Measurements from ENCODE around the gene CHMP4A. TPM values are rescaled to one million over a fixed set of nuclear protein-coding genes. Genes with fewer than 3 reads are reported as not detected.

Gene CHMP4A
- total and polyA plus RNA-seq, 9 of the 15 experiments (the other 6 are each of a cell fraction or from before 2014, with no cell fraction given), result 28.8 to 104 (median 52.7) TPM

DNA sequence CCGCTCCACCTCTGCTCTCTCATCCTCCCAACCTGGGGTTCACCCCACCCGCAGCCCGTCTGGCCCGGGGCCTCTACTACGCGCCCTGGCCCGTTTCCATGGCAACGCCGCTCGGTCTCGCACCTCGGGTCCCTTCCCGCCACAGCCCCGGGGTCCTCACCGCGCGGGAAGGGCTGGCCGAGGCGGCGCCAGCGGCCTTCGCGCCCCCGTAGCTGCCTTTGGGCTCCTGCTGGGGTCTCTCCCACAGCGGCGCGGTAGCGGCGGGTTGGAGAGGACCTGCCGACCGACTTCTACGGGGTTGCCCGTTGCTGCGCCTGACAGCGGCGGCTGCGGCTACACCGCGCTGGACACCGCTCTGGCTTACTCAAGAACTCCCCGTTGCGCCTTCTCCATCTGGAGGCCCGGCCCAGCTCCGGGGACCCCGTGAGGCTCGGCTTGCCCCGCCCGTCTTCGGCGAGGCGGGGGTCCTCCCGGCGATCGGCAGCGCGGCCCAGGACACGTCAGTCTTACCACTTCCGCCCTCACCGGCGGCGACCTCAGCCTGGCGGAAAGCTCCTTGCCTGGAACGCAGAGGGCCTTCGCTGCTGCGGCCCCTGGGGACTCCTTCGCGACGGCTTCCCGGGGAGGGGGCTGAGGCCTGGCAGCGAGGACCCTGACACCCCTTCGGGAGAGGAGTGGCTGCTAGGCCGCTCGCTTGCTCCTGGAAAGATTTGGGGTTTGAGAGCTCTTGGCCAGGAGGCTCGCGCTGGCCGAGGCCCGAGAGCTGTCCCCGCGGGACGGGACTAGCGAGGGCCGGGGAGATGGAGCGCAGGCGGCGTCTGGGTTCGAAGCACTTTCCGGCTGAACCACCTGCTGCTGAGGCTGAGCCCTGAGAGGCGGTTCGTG lies 17.9 kb downstream of the CHMP4A start, which contains the start of gene TM9SF1 (continued):
- TF ChIP-seq, protein P1, sequence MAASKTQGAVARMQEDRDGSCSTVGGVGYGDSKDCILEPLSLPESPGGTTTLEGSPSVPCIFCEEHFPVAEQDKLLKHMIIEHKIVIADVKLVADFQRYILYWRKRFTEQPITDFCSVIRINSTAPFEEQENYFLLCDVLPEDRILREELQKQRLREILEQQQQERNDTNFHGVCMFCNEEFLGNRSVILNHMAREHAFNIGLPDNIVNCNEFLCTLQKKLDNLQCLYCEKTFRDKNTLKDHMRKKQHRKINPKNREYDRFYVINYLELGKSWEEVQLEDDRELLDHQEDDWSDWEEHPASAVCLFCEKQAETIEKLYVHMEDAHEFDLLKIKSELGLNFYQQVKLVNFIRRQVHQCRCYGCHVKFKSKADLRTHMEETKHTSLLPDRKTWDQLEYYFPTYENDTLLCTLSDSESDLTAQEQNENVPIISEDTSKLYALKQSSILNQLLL (CRISPR knock-in tag; IDR thresholded peaks at IDR 0.05; ENCODE audit: borderline replicate concordance), result no peak
- TF ChIP-seq NFATC3 (IDR thresholded peaks at IDR 0.05) (no peak), ZFPM2 (CRISPR knock-in tag; IDR thresholded peaks at IDR 0.05) (no peak), TCFL5 (CRISPR knock-in tag; conservative IDR thresholded peaks at IDR 0.05) (no peak), HMG20B (CRISPR knock-in tag; IDR thresholded peaks at IDR 0.05) (no peak), ZNF57 (CRISPR knock-in tag; IDR thresholded peaks at IDR 0.05) (0 out of 2 replicates have a peak, but pooled peaks have one; percentile 24), ZMIZ1 (IDR thresholded peaks at IDR 0.05; ENCODE audit: low read depth in 2 of 2, low read length in 2 of 2) (no peak), POLR2H (tag; IDR thresholded peaks at IDR 0.05; ENCODE audit: low read depth) (no peak), ZNF23 (CRISPR knock-in tag; IDR thresholded peaks at IDR 0.05) (no peak), PHF8 (IDR thresholded peaks at IDR 0.05; ENCODE audit: borderline replicate concordance, low read length) (peak; percentile 79; the same call in 1 of the 2 replicates), CBFB (CRISPR knock-in tag; IDR thresholded peaks at IDR 0.05) (peak; percentile 63; the same call in 1 of the 2 replicates)
- TF ChIP-seq, protein P2, sequence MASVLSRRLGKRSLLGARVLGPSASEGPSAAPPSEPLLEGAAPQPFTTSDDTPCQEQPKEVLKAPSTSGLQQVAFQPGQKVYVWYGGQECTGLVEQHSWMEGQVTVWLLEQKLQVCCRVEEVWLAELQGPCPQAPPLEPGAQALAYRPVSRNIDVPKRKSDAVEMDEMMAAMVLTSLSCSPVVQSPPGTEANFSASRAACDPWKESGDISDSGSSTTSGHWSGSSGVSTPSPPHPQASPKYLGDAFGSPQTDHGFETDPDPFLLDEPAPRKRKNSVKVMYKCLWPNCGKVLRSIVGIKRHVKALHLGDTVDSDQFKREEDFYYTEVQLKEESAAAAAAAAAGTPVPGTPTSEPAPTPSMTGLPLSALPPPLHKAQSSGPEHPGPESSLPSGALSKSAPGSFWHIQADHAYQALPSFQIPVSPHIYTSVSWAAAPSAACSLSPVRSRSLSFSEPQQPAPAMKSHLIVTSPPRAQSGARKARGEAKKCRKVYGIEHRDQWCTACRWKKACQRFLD (CRISPR knock-in tag; IDR thresholded peaks at IDR 0.05), result no peak
- TF ChIP-seq, protein P3, sequence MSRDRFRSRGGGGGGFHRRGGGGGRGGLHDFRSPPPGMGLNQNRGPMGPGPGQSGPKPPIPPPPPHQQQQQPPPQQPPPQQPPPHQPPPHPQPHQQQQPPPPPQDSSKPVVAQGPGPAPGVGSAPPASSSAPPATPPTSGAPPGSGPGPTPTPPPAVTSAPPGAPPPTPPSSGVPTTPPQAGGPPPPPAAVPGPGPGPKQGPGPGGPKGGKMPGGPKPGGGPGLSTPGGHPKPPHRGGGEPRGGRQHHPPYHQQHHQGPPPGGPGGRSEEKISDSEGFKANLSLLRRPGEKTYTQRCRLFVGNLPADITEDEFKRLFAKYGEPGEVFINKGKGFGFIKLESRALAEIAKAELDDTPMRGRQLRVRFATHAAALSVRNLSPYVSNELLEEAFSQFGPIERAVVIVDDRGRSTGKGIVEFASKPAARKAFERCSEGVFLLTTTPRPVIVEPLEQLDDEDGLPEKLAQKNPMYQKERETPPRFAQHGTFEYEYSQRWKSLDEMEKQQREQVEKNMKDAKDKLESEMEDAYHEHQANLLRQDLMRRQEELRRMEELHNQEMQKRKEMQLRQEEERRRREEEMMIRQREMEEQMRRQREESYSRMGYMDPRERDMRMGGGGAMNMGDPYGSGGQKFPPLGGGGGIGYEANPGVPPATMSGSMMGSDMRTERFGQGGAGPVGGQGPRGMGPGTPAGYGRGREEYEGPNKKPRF (IDR thresholded peaks at IDR 0.05; ENCODE audit: low read depth, low read length), result no peak
- TF ChIP-seq, protein P4, sequence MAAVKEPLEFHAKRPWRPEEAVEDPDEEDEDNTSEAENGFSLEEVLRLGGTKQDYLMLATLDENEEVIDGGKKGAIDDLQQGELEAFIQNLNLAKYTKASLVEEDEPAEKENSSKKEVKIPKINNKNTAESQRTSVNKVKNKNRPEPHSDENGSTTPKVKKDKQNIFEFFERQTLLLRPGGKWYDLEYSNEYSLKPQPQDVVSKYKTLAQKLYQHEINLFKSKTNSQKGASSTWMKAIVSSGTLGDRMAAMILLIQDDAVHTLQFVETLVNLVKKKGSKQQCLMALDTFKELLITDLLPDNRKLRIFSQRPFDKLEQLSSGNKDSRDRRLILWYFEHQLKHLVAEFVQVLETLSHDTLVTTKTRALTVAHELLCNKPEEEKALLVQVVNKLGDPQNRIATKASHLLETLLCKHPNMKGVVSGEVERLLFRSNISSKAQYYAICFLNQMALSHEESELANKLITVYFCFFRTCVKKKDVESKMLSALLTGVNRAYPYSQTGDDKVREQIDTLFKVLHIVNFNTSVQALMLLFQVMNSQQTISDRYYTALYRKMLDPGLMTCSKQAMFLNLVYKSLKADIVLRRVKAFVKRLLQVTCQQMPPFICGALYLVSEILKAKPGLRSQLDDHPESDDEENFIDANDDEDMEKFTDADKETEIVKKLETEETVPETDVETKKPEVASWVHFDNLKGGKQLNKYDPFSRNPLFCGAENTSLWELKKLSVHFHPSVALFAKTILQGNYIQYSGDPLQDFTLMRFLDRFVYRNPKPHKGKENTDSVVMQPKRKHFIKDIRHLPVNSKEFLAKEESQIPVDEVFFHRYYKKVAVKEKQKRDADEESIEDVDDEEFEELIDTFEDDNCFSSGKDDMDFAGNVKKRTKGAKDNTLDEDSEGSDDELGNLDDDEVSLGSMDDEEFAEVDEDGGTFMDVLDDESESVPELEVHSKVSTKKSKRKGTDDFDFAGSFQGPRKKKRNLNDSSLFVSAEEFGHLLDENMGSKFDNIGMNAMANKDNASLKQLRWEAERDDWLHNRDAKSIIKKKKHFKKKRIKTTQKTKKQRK (IDR thresholded peaks at IDR 0.05; ENCODE audit: borderline replicate concordance, low read depth, low read length), result no peak

Data from K562 (cell line).